Neural cell (in vitro differentiated cells): Measurements from ENCODE around the gene FAM118B.

Experiments
- CTCF ChIP-seq: fragments of 450-650 bp; IDR thresholded peaks from 2 replicates; pipeline ENCODE4 v1.5.1; 2014; ENCODE audit warnings: antibody characterized with exemption, mild to moderate bottlenecking, moderate library complexity; ENCODE audit not compliant: poor library complexity, severe bottlenecking
- EP300 ChIP-seq: fragments of 450-650 bp; conservative IDR thresholded peaks from 2 replicates; pipeline ENCODE4 v1.6.1; 2014; ENCODE audit warnings: antibody characterized with exemption, mild to moderate bottlenecking, moderate library complexity; ENCODE audit not compliant: poor library complexity, severe bottlenecking
- EZH2 ChIP-seq: fragments of 200-600, 300-800 bp; shearing (Covaris generic), sonication (generic); IDR thresholded peaks from 2 replicates; pipeline ENCODE4 v1.6.1; 2014; ENCODE audit warnings: antibody characterized with exemption, low read length, borderline replicate concordance, mild to moderate bottlenecking; ENCODE audit not compliant: insufficient read depth, poor library complexity, severe bottlenecking
- RAD21 ChIP-seq: fragments of 450-650 bp; conservative IDR thresholded peaks from 2 replicates; pipeline ENCODE4 v1.6.1; 2014; ENCODE audit warnings: antibody characterized with exemption, mild to moderate bottlenecking, moderate library complexity
- SMC3 ChIP-seq: fragments of 450-650 bp; conservative IDR thresholded peaks from 2 replicates; pipeline ENCODE4 v1.6.1; 2014; ENCODE audit warnings: antibody characterized with exemption, mild to moderate bottlenecking, moderate library complexity; ENCODE audit not compliant: poor library complexity
- TF ChIP-seq, protein P1 (sequence below): IDR thresholded peaks from 2 replicates; pipeline ENCODE4 v1.6.1; 2012; ENCODE audit warnings: borderline replicate concordance

DNA sequence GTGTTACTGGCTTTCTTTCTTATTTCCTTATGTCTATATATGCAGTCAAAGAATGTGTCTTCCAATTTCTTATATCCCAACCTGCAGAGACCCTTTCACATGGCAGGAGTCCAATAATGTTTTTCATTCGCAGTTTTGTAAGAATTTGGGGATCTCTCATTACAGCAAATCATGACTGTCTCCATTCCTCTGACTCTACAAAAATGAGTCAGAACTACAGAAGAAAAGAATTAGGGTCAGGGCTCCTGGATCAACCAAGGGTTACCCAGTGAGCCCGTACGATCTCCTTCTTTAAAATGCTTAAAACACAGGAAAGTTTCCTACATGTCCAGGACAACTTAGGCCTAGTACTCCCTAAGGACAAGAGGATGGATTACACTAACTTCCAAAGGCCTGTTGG, 42.3 kb upstream of the FAM118B start:
- TF ChIP-seq CTCF = no peak
- no peak for TF ChIP-seq EZH2
- TF ChIP-seq, protein P1, sequence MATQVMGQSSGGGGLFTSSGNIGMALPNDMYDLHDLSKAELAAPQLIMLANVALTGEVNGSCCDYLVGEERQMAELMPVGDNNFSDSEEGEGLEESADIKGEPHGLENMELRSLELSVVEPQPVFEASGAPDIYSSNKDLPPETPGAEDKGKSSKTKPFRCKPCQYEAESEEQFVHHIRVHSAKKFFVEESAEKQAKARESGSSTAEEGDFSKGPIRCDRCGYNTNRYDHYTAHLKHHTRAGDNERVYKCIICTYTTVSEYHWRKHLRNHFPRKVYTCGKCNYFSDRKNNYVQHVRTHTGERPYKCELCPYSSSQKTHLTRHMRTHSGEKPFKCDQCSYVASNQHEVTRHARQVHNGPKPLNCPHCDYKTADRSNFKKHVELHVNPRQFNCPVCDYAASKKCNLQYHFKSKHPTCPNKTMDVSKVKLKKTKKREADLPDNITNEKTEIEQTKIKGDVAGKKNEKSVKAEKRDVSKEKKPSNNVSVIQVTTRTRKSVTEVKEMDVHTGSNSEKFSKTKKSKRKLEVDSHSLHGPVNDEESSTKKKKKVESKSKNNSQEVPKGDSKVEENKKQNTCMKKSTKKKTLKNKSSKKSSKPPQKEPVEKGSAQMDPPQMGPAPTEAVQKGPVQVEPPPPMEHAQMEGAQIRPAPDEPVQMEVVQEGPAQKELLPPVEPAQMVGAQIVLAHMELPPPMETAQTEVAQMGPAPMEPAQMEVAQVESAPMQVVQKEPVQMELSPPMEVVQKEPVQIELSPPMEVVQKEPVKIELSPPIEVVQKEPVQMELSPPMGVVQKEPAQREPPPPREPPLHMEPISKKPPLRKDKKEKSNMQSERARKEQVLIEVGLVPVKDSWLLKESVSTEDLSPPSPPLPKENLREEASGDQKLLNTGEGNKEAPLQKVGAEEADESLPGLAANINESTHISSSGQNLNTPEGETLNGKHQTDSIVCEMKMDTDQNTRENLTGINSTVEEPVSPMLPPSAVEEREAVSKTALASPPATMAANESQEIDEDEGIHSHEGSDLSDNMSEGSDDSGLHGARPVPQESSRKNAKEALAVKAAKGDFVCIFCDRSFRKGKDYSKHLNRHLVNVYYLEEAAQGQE = no peak
- no peak for TF ChIP-seq RAD21
- no peak for TF ChIP-seq EP300
- no peak for TF ChIP-seq SMC3
